GM19023 (cell line): ENCODE data around the gene NEU2.
"Not testable (repeated sequence)": the region's sequence is repeated elsewhere in the genome, so short reads cannot be mapped to it uniquely, and the experiment has no call there.

Experiments used
- ATAC-seq: cut with Tn5 transposase; IDR thresholded peaks from one replicate; pipeline ENCODE4 v1.9.1; 2021; ENCODE audit warnings: mild to moderate bottlenecking, moderate library complexity; ENCODE audit not compliant: unreplicated experiment

The NEU2 gene

GRCh38 chr2:233034091-233034882 lies 1.8 kb downstream of the NEU2 start:
- ATAC-seq: no peak

- no peak for ATAC-seq
Measured at GRCh38 chr2:233035426-233036161, 3.1 kb downstream of the NEU2 start.

GRCh38 chr2:233036162-233036838 lies 3.8 kb downstream of the NEU2 start:
- no peak for ATAC-seq

- no peak for ATAC-seq
Measured at GRCh38 chr2:233037078-233037477, 4.6 kb downstream of the NEU2 start.

- ATAC-seq: no peak
Measured at GRCh38 chr2:233039212-233039845, 6.9 kb downstream of the NEU2 start.

- ATAC-seq: no peak
Measured at GRCh38 chr2:233039846-233040530, 7.5 kb downstream of the NEU2 start.

GRCh38 chr2:233040571-233040970 lies 8.1 kb downstream of the NEU2 start:
- no peak for ATAC-seq

- ATAC-seq: no peak
Measured at GRCh38 chr2:233041722-233042323, 9.4 kb downstream of the NEU2 start.

- no peak for ATAC-seq
Measured at GRCh38 chr2:233042549-233042948, 10.1 kb downstream of the NEU2 start.

GRCh38 chr2:233044974-233045605 lies 12.6 kb downstream of the NEU2 start:
- no peak for ATAC-seq

GRCh38 chr2:233047206-233047605 lies 14.7 kb downstream of the NEU2 start:
- ATAC-seq: no peak

- no peak for ATAC-seq
Measured at GRCh38 chr2:233047667-233048066, 15.2 kb downstream of the NEU2 start.

- no peak for ATAC-seq
Measured at GRCh38 chr2:233048569-233049193, 16.2 kb downstream of the NEU2 start.

GRCh38 chr2:233049194-233049761 lies 16.8 kb downstream of the NEU2 start:
- ATAC-seq: no peak

GRCh38 chr2:233051241-233052149 lies 19.0 kb downstream of the NEU2 start:
- no peak for ATAC-seq

- ATAC-seq: not testable (repeated sequence)
Measured at GRCh38 chr2:233052517-233052916, 20.0 kb downstream of the NEU2 start.

GRCh38 chr2:233053928-233054784 lies 21.7 kb downstream of the NEU2 start:
- ATAC-seq: no peak
